HG02852 (cell line): Measurements from ENCODE around the gene FOLR3.
A peak's percentile ranks its signal among the peaks of the same experiment; 100 is the strongest.
"Not testable (repeated sequence)": the region's sequence is repeated elsewhere in the genome, so short reads cannot be mapped to it uniquely, and the experiment has no call there.

Experiments used
- ATAC-seq: cut with Tn5 transposase; IDR thresholded peaks from one replicate; pipeline ENCODE4 v1.9.1; 2021; ENCODE audit warnings: mild to moderate bottlenecking, moderate library complexity; ENCODE audit not compliant: unreplicated experiment

The FOLR3 gene

DNA sequence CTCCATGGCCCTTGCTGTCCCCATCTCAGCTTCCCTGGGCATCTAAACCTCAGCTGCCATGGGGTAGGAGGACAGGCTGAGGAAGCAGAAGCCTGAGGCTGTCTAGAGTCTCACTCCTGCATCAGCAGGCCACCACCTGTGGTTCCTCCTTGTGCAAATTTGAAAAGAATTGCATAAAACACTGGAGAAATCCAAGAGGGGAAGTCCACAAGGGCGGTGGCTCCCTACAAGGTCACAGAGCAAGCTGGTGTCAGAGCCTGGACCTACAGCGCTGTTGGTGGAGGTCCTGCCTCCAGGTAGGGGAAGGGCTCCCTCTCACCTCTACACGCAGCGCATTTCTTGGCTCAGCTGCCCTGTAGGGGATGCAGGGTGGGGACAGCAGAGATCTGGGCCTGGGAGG, at the start of gene FOLR3:
TSS of gene FOLR3 (plus strand) at position 253 of the 400 bp plus-strand sequence. CDS start 228 bp downstream, outside the sequence.
- not testable (repeated sequence) for ATAC-seq

DNA sequence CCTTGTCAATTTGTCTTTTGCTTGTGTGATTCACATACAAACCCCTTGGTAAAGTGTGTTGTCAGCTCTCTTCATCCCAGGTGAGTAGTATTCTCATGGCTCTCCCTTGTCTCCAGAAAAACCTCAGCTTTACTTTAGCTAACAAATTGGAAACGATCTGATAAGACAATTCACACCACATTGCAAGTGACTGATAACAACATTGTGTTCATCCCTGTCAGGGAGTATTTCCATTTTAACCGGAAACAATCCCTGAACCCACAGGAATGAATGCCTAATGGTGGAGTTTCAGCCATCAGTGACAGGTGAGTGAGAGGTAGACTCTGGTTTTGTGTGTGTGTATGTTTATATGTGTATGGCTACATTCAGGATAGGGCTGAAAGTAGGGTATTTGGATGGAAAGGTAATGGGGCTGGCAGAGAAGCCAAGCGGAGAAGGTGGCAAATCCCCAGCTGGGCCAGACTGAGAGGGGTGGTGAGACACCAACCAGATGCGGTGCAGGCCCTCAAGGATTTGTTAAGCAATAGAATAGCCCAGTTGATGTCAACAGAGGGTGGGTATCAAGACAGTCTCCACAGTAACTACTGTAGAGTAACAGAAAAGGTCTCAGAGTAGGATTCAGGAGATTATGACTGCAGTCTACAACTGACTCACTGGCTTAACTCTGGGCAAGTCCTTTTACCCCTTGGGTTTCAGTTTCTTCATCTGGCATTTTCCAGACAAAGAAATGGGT, 47.3 kb upstream of the FOLR3 start:
- no peak for ATAC-seq

DNA sequence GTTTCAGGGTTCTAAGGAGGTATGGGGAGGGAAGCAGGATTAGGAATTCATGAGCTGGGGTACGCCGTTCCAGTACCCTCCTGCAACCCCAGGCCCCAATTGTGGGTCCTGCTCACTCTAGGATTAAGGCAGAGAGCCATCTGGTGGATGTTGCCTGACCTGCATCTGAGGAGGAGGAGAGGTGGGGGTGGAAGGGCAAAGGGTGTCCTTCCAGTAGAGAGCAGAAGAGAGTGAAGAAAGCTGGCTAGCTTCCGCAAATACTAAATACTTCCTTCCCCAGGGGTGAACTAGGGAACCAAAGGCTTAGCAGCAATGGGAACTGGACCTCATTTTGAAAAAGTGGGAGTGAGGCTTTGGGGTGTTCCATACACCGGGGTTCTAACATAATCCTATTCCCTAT, 44.2 kb upstream of the FOLR3 start:
- ATAC-seq, result no peak

DNA sequence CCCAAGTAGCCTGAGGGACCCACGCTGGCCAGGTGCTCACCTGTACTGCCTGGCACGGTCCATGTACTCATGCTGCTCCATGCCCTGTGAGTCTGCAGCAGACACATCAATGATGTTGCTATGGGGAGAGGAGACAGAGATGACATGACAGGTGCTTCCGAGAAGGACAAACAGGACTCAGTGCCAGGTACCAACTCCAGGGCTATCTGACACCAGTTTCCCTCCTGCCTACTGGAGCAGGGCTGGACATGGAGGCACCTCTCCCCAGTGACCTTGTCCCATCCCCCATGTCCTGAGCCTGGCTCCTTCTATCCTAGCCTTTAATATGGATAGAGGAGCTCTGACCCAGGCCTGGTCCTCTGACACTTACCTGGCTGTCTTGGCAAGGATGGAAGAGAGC, 36.8 kb upstream of the FOLR3 start:
- ATAC-seq, result no peak

DNA sequence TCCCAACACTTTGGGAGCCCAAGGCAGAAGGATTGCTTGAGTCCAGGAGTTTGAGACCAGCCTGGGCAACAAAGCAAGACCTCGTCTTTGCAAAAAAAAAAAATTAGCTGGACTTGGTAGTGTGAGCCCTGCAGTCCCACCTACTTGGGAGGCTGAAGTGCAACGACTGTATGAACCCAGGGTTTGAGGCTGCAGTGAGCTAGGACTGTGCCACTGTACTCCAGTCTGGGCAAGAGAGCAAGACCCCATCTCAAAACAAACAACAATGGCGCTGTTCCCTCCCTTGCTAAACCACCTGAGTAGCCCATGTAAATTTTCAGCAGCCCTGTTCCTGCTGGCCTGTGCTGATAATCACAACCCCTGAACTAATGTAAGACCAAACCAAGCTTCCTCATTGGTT, 35.5 kb upstream of the FOLR3 start:
- no peak for ATAC-seq

DNA sequence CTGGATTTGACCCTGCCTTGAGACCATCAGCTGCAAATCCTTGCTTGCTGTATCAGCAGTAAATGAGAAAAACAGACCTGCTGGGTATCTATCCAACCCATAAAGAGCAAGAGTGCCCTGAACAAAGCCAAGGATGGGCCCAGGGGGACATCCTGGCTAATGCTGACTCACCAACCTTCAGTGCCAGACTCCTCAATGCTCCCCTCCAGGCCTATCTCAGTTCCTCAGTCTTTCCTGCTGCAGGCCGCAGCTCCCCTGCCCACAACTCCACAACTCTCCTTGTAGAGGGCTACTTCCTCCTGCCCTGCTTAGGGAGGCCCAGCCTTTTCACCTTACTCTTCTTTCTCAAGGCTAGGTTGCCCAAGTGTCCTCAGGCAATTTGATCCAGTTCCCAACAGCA, 35.1 kb upstream of the FOLR3 start:
- ATAC-seq, result no peak

DNA sequence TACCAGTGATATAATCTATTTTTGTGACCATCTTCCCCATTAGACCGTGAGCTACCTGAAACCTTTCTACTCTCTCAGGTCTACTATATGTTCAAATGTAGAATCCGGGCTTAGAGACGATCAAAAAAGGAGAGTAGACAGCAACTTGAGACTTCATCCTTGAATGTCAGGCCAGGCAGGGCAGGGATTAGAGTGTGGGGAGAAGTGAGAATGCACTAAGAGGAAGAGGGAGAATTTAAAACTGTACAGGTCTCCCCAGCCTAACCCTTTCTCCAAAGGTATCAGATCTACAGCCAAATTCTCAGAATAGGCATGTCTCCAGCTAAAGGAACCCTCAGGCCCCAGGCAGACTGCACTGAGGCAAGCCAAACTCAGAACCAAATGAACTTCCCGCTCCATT, 33.4 kb upstream of the FOLR3 start:
- no peak for ATAC-seq

DNA sequence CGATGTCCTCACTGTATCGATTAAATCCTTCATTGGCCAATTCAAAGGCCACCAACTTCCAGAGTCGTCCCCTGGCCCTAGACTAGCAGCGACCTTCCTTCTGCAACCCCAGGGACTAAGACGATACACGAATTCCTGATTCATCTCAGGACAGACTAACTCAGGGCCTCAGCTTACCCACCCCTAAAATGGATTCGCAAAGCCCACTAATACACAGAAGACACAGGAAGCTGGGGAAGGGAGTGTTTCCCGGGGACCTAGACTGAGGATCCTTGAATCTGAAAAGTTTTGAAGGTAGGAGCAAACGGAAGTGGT, 32.9 kb upstream of the FOLR3 start:
- ATAC-seq, result no peak

DNA sequence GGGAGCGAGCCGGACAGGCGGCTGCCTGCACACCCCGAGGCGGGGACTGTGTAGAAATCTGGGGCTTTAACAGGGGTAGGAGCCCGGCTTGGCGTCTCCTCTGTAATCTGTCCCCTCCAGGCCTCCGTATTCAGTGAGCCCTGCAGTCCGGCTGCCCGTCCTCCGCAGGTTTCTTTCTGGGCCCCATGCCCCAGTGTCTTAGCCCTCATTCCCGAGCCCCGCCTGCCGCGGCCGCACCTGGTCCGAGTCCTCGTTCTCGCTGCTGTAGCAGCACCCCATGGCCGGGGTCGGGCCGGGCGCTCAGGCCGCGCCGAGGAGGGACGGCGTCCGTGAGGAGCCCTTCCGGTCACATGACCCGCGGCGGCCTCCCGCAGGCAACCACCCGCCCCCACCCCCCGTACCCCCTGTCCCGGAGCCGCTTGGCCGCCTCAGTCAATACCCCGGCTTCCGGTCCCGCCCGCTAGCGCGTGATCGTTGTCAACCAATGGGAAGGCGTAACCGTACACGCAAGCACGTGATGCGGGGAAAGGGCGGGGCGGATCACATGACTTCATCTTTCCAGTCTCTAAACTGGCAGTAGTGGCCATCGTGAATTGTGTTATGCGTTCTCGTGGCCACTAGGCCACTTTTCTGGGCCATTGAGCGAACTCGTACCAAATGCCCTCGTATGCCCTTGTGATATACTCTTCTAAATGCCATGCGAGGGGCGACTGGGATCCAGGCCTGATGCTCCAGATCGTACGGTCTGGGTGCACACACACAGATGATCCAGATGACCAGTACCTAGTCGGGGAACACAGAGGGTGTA, 32.4 kb upstream of the FOLR3 start, which contains the start of gene LAMTOR1:
TSS of gene LAMTOR1 (minus strand) at position 352 of the 808 bp plus-strand sequence. CDS start at position 279, 73 bp downstream.
- ATAC-seq, result peak; percentile 85

DNA sequence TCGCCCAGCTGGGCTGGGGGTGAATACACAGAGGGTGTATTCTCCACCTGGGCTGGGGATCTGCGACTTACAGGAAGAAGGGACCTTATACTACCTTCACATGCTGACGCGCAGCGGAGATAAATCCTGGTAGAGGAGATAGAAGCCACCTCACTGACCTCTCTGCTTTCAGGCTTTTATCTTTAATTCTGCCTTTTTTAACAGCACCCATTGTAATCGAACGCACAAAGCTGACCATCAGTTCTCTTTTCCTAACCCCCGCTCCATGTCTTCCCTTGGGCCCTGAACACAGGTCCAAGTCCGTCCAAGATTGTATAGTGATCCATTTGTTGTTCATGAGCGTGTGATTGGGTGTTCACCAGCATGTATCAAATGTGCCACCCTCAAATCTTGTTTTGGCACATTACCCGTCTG, 31.8 kb upstream of the FOLR3 start:
- ATAC-seq, result no peak

DNA sequence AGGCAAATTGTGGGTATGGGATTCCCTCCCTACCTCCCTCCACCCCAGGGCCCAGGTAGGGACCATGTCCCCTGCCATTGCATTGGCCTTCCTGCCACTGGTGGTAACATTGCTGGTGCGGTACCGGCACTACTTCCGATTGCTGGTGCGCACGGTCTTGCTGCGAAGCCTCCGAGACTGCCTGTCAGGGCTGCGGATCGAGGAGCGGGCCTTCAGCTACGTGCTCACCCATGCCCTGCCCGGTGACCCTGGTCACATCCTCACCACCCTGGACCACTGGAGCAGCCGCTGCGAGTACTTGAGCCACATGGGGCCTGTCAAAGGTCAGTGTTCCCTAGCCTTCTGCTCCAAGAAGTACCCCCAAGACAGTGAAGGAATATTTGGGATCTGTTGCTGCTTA, 29.6 kb upstream of the FOLR3 start, which contains the start of gene TOMT:
TSS of gene TOMT (plus strand) at position 37 of the 400 bp plus-strand sequence. CDS start at position 65, 28 bp downstream.
- ATAC-seq, result no peak

DNA sequence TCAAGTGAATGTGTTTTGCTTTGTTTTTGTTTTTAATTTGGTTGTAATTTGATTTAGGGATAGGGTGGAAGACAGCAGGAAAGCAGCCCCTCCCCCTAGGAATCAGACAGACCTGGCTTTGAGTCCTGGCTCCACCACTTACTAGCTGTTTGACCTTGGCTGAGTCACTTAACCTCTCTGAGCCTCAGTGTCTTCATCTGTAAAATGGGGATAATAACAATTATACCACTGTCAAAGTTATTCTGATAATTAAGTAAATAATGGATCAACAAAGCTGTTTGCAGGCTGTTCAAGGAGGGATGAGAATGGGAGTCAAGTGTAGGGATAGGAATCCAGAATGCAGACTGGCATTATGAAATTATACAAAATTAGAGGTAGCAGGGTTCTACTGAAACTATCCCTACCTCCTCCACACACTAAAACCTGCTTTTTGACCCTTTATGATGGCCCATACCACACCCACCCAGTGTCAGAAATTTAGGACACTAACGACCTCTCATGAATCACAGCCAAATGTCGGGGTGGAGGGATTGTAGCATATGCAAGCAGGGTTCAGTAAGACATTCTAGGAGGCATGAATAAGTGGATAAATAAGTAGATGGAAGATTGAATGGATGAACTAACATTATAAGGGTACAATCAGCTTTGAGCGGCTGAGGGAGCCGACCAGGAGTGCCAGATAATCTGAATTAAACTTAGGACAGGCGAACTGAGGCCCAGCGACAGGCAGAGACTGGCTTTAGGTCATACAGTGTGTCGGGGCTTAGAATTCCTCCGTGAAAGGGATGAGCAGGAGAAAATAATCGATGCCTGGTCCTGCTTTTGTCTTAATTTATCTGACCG, 24.0 kb upstream of the FOLR3 start:
- no peak for ATAC-seq

DNA sequence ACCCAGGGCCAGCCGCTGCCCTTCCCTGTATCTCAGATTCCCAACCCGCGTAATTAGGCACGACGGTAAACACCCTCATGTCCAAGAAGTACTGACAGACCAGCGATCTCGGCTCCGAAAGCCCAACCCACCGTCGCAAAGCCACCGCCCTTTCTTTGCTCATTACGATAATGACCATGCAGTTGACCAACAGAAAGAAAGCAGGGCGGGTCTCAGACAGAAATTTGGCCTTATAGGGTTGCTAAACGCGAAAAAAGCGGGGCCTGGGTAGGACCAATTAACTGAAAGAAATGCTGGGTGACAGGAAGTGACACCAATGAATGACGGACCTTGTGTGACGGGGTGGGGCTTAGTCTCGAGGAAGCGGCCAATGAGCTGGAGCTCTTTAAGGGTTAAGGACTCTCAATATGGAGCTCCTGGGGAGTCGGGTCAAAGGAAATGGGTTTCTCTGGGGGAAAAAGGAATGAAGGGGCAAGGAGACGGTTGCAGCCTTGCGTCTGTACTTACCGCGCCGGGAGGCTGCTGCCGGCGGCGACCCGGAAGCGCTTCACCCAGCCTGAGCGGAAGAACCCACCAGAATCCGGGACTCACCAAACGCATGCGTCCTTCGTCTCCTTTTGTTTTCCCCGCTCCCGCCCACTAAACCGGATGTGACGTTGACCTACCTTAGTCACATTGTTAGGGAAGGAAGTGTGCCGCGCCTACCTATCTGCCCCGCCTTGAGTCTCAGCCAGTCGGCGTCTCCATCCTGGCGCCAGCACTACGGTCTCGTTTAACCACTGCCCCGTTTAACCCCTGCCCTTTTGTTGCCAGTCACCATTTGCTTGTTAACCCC, 23.2 kb upstream of the FOLR3 start, which contains the start of gene ANAPC15:
TSS of gene ANAPC15 (minus strand) at position 553 of the 835 bp plus-strand sequence. CDS start 1,419 bp downstream, outside the sequence.
- ATAC-seq, result peak; percentile 90

DNA sequence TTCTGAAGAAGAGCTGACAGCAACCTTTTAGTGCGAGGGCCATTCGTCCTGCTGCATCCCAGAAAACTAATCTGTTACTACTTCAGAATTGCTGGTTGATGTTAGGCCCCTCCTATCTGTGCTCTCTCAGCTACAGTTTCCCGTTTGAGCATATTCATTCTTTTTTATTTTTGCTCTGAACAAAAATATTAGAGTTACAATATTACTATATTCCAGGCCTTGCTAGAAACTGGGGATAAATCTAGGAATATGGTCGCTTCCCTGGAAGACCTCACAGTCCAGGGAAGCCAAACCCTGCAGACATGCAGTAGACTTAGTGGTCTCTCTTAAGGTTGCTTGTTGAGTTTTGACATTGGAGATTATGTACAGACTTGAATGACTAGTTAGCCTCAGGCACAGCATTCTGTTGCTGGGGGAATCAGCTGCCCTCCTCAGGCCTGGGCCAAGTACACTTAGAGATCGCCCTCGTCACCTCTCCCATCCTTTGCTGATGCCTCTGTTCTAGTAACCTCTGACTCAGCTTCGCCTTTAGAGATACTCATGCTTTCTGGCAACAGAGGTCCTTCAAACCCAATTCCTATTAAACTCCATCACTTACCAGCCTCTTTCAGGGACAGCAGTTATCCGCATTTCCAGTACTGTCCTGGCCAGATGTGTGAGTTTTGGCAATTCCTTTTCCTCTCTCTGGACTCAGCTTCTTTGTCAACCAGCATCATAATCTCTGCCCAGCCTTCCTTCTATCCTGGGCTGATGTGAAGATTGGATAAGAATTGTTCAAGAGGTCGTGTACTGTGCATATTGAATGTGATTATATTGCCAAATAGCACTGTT, 22.3 kb upstream of the FOLR3 start:
- no peak for ATAC-seq

DNA sequence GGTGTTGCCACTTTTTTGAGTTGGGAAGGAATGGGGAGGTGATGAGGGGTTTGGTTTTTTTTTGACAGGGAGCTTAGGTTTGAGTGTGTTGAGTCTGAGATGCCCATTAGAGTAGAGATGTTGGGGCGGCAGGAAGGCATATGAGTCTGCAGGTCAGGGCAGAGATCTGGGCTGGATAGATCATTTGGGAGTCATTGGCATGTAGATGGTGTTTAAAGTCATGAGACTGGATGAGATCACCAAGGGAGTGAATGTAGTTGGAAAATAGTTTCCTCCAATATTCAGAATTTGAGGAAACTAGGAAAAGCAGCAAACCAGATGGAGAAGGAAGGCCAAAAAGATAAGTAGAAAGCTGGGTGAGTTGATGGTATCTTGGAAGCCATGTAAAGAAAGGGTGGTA, 21.0 kb upstream of the FOLR3 start:
- no peak for ATAC-seq

DNA sequence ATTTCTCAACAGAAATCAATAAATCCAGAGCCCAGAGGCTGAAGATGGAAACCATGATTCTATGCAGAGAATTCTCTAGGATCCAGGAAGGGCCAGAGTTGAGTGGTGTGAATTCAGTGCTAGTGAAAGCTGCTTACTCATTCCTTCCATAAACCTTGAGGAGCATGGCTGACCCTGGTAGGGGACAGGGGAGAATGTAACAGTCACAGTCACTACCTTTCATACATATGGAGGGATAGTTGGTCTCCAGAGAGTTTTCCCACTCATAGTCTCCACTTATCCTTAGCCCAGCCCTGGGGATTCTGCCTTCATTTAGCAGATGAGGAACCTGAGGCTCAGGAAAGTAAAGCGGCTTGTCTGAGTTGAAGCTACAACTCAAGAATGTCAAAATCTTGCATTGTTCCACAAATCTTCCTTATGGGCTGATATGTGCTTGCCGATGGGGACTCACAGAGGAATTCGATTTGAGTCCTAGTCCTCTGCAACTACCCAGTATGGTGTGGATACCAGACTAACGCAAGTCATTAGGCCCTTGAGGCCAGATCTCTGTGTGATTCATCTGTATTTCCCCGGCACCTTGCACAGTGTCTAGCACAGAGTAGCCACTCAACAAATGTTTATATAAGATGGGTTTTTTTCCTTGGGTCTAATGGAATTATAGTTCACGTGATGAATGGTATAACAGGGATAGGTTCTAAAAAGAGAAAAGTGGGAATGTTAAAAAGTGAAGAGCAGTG, 19.3 kb upstream of the FOLR3 start:
- no peak for ATAC-seq

DNA sequence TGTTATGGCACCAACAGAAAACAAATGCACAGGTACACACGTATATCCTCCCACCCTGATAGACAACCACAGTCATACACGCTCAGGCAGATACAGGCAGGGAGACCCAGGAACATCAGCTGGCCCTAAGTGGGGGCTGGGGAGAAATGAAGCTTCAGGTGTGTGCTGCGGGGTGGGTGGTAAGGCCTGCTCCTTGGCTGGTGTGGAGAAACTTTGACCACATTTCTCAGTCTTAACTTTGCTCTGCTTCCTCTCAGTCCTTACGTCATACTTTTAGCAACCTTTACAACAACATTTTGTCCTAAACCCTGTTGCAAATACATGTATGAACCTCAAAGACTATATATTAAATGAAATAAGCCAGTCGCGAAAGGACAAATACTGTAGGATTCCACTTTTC, 16.3 kb upstream of the FOLR3 start:
- no peak for ATAC-seq

DNA sequence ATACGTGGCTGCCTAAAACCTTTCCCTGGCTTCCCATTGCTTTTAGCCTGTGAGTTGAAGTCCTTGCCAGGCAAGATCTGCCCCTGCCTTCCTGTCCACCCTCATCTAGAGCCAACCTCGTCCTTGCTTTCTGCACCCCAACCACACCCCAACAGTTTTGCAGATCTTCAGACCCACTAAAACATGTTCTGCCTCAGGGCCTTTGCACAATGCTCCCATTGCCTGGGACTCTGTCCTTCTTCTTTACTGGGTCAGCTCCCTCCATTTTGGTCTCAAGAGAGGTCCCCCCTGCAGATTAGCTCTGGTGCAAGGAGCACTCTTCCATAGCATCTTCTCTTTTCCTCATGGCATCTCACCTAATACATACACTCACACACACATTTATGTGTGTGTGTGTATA, 14.6 kb upstream of the FOLR3 start:
- ATAC-seq, result no peak

DNA sequence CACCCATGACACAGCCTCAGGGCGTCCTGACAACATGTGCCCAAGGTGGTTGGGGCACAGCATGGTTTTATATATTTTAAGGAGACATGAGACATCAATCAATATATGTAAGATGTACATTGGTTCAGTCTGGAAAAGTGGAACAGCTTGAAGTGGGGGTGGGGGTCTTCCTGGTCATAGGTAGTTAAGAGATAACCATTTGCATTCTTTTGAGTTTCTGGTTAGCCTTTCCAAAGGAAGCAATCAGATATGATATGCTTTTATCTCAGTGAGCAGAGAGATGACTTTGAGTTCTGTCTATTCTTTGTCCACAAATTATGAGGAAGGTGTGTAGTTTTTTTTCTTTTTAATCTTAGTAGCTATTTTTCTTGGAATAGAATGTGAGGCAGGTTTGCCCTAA, 12.9 kb upstream of the FOLR3 start:
- ATAC-seq, result no peak
